GM13977 (cell line): ENCODE results near the gene SPESP1.
"Not testable (repeated sequence)": the region's sequence is repeated elsewhere in the genome, so short reads cannot be mapped to it uniquely, and the experiment has no call there.

ENCODE experiments used
- DNase-seq: peaks from one replicate; pipeline ENCODE4 v3.0.0; 2012; ENCODE audit warnings: low spot score
- CTCF ChIP-seq: IDR thresholded peaks from 2 replicates; pipeline ENCODE4 v1.5.1; 2012; ENCODE audit warnings: mild to moderate bottlenecking, control low read depth; ENCODE audit not compliant: insufficient read depth; ENCODE audit errors: extremely low read depth, missing control alignments
- in situ Hi-C: fragments of 300-500 bp; cut with MboI; formaldehyde crosslinking; loops from one replicate; pipeline ENCODE4 v1.12.0; 2022; ENCODE audit warnings: low sequenced_read_pairs, low pct_unique_long_range_greater_than_20kb, mixed read lengths, inconsistent platforms; ENCODE audit not compliant: unreplicated experiment

Gene SPESP1

DNA sequence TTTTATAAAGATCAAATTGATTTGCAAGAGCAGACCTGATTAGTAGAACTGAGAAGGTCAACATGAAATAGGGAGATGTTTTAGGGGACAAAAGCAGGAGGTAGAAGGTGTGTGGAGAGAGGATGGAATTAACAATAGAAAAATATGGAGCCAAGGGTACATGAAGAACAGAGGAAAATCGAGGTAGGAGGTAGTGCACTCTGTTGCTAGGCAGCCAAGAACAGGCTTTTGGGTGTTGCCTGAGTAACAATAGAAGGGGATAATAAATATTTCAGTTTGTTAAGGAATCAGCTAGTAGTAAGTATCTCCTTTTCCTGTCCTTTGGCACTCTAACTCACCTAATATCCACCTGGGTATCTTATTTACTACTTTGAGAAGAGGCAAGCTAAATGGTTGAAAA lies 9.2 kb downstream of the SPESP1 start:
- no peak for DNase-seq
- TF ChIP-seq CTCF: no peak
- in situ Hi-C loops: no loop called here

DNA sequence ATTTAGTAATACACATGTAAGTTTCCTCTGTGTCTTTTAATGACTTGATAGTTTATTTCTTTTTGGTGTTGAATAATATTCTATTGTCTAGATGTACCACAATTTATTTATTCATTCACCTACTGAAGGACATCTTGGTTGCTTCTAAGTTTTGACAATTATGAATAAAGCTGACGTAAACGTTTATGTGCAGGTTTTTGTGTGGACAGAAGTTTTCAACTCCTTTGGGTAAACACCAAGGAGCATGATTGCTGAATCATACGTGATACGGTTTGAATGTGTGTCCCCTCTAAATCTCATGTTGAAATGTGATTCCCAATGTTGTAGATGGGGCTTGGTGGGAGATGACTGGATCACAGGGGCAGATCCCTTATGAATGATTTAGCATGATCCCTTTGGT lies 21.5 kb downstream of the SPESP1 start:
- no peak for TF ChIP-seq CTCF
- in situ Hi-C loops: no loop called here
- DNase-seq: no peak

DNA sequence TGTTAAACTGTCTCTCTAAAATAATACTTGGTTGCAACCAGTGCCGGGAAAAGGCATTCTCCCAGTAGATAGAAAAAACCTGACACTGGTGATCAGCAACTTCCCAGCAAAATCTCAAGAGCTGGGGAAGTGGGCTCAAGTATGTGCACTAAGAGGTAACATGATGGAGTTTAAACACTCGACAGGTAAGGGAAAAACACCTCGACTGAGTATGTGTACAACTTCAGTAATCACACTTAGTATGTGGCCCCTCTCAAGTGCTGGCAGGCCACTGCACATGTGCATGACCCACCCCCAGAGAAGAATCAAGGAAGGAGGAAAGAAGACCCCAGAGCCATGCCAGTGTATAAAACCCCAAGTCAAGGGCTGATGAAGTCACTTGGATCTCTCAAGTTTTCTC lies 27.4 kb downstream of the SPESP1 start:
- in situ Hi-C loops: no loop called here
- DNase-seq: no peak
- no peak for TF ChIP-seq CTCF

- DNase-seq: no peak
- in situ Hi-C loops: no loop called here
- TF ChIP-seq CTCF: no peak
Observed at GRCh38 chr15:68958597-68958996, 28.3 kb downstream of the SPESP1 start.

DNA sequence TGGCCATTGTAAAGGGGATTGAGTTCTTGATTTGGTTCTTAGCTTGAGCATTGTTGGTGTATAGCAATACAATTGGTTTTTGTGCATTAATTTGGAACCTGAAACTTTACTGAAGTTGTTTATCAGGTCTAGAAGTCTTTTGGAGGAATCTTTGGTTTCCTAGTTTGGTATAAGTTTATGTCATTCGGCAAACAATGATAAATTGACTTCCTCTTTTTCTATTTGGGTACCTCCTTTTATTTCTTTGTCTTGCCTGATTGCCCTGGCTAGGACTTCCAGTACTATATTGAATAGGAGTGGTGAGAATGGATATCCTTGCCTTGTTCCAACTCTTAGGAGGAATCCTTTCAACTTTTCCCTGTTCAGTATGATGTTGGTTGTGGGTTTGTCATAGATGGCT lies 32.1 kb downstream of the SPESP1 start:
- in situ Hi-C loops: no loop called here
- DNase-seq: no peak
- TF ChIP-seq CTCF: no peak

DNA sequence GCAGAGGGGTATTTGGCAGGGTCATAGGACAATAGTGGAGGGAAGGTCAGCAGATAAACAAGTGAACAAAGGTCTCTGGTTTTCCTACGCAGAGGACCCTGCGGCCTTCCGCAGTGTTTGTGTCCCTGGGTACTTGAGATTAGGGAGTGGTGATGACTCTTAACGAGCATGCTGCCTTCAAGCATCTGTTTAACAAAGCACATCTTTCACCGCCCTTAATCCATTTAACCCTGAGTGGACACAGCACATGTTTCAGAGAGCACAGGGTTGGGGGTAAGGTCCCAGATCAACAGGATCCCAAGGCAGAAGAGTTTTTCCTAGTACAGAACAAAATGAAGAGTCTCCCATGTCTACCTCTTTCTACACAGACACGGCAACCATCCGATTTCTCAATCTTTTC lies 33.4 kb downstream of the SPESP1 start:
- DNase-seq, in situ Hi-C loops: not testable (repeated sequence)

DNA sequence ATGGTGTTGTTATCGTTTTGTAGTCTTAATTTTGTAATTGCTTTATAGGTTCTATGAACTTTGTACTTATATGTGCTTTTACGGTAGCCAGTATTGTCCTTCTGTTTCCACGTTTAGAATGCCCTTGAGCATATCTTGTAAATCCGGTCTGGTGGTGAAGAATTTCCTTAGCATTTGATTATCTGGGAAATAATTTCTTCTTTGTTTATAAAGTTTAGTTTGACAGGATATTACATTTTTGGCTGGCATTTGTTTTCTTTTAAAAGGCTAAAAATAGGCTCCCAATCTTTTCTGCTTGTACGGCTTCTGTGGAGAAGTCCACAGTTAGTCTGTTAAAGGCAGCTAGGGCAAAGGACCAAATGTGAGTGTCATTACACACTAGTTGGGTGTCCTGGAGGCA lies 36.7 kb downstream of the SPESP1 start:
- DNase-seq: no peak
- TF ChIP-seq CTCF: no peak
- in situ Hi-C loops: no loop called here
